Loucy (cell line): Measurements from ENCODE around the gene CD4.

Experiments
- H2AFZ ChIP-seq: fragments of 200-600 bp; sonication (generic); 2 replicates; pipeline ENCODE4 v1.6.0; 2016; ENCODE audit warnings: antibody characterized with exemption, mild to moderate bottlenecking, low read length, moderate library complexity
- H3F3A ChIP-seq: fragments of 200-600 bp; 2 replicates; pipeline ENCODE4 v1.6.0; 2016; ENCODE audit warnings: antibody characterized with exemption, low read depth, mild to moderate bottlenecking
- H3K27me3 ChIP-seq: fragments of 200-600 bp; sonication (generic); 2 replicates; pipeline ENCODE4 v1.6.1; 2014; ENCODE audit warnings: low read length, mild to moderate bottlenecking; ENCODE audit not compliant: insufficient read depth, poor library complexity, severe bottlenecking
- H3K36me3 ChIP-seq: fragments of 200-600 bp; sonication (generic); 2 replicates; pipeline ENCODE4 v1.6.1; 2016; ENCODE audit warnings: low read length; ENCODE audit not compliant: insufficient read depth
- H3K4me1 ChIP-seq: fragments of 200-600 bp; sonication (generic); 2 replicates; pipeline ENCODE4 v1.5.1; 2014; ENCODE audit warnings: low read length, mild to moderate bottlenecking; ENCODE audit not compliant: insufficient read depth, poor library complexity, severe bottlenecking
- H3K4me2 ChIP-seq: fragments of 200-600 bp; sonication (generic); 2 replicates; pipeline ENCODE4 v1.6.0; 2014; ENCODE audit warnings: antibody characterized with exemption, low read length, low read depth, mild to moderate bottlenecking; ENCODE audit not compliant: poor library complexity, severe bottlenecking
- H3K4me3 ChIP-seq: fragments of 200-600 bp; sonication (generic); 2 replicates; pipeline ENCODE4 v1.5.1; 2014; ENCODE audit warnings: low read length, mild to moderate bottlenecking, mixed read lengths; ENCODE audit not compliant: poor library complexity, severe bottlenecking
- H3K79me2 ChIP-seq: fragments of 200-600 bp; sonication (generic); 2 replicates; pipeline ENCODE4 v1.6.1; 2014; ENCODE audit warnings: low read length; ENCODE audit not compliant: insufficient read depth
- H3K9ac ChIP-seq: fragments of 200-600 bp; sonication (generic); 2 replicates; pipeline ENCODE4 v1.6.0; 2014; ENCODE audit warnings: mild to moderate bottlenecking, low read depth, low read length, moderate library complexity; ENCODE audit not compliant: poor library complexity, severe bottlenecking
- H3K9me2 ChIP-seq: fragments of 200-600 bp; sonication (generic); replicated peaks from 2 replicates; pipeline ENCODE4 v1.6.1; 2016; ENCODE audit warnings: low read depth, low read length, mixed read lengths
- H3K9me3 ChIP-seq: fragments of 200-600 bp; sonication (generic); 2 replicates; pipeline ENCODE4 v1.6.1; 2014; ENCODE audit warnings: mild to moderate bottlenecking, antibody characterized with exemption, low read length, low read depth; ENCODE audit not compliant: insufficient read depth
- H4K20me1 ChIP-seq: fragments of 200-600 bp; sonication (generic); 2 replicates; pipeline ENCODE4 v1.6.0; 2014; ENCODE audit warnings: antibody characterized with exemption, low read length, mild to moderate bottlenecking; ENCODE audit not compliant: insufficient read depth, poor library complexity, severe bottlenecking
- EZH2phosphoT487 ChIP-seq: fragments of 200-600 bp; IDR thresholded peaks from 2 replicates; pipeline ENCODE4 v1.6.1; 2018; ENCODE audit warnings: antibody characterized with exemption, mild to moderate bottlenecking, moderate library complexity, borderline replicate concordance
- TF ChIP-seq, protein P1 (sequence below): fragments of 200-600 bp; sonication (generic); conservative IDR thresholded peaks from 2 replicates; pipeline ENCODE4 v1.5.1; 2014; ENCODE audit warnings: mild to moderate bottlenecking, antibody characterized with exemption, low read length

Gene CD4

DNA sequence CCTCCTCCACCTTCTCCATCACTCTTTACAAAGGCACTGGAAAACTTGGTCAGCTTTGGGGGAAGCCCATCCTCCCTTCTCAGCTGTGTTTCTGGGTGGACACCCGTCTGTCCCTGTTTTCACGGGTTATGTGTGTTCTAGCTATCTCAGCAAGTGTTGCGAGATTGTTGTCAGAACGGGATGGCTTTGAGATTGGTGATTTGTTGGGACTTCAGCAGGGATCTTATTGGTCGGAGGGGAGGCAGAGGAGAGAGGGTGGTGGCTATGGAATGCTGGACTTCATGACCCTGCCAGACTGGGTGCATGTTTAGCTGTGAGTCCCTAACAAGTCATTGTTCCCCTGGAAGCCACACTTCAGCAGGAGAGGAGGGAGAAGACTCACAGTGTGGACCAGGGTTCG is 64.7 kb downstream of the CD4 start:
- no peak overlapping the region for H2AFZ ChIP-seq
- TF ChIP-seq, protein P1, sequence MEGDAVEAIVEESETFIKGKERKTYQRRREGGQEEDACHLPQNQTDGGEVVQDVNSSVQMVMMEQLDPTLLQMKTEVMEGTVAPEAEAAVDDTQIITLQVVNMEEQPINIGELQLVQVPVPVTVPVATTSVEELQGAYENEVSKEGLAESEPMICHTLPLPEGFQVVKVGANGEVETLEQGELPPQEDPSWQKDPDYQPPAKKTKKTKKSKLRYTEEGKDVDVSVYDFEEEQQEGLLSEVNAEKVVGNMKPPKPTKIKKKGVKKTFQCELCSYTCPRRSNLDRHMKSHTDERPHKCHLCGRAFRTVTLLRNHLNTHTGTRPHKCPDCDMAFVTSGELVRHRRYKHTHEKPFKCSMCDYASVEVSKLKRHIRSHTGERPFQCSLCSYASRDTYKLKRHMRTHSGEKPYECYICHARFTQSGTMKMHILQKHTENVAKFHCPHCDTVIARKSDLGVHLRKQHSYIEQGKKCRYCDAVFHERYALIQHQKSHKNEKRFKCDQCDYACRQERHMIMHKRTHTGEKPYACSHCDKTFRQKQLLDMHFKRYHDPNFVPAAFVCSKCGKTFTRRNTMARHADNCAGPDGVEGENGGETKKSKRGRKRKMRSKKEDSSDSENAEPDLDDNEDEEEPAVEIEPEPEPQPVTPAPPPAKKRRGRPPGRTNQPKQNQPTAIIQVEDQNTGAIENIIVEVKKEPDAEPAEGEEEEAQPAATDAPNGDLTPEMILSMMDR: no peak
- peak overlapping the region; percentile 84 for H3K4me2 ChIP-seq
- no peaks in the 10 kb centered on the region for H3K9me3 ChIP-seq
- H3K79me2 ChIP-seq: peaks cover 50% of the 10 kb centered on the region
- H3K9ac ChIP-seq: peak overlapping the region; percentile 69
- H3K9me2 ChIP-seq: no peaks in the 10 kb centered on the region
- H4K20me1 ChIP-seq: peaks cover 24% of the 10 kb centered on the region
- peaks cover 40% of the 10 kb centered on the region for H3K36me3 ChIP-seq
- H3K27me3 ChIP-seq: no peaks in the 10 kb centered on the region
- peaks cover 4% of the 10 kb centered on the region for H3F3A ChIP-seq
- H3K4me3 ChIP-seq: peak overlapping the region; percentile 82
- peaks cover 33% of the 10 kb centered on the region for H3K4me1 ChIP-seq

DNA sequence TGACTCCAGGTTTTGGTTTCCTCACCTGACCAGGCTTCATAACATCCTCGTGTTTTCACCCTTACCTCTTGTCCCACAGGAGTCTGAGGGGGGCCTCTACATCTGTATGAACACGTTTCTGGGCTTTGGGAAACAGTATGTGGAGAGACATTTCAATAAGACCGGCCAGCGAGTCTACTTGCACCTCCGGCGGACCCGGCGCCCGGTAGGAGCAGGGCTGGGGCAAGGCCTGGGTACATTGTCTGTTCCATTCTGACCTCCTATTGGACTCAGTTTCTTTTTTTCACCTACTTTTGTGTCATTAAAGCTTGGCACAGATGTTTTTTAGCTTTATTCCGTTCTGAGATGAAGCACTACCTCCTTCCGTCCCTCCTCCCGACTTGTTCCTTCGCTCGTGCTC is 66.0 kb downstream of the CD4 start:
- H3K4me3 ChIP-seq: no peak overlapping the region
- H3K36me3 ChIP-seq: peaks cover 46% of the 10 kb centered on the region
- no peak overlapping the region for H2AFZ ChIP-seq
- H3K9ac ChIP-seq: no peak overlapping the region
- H3K27me3 ChIP-seq: no peaks in the 10 kb centered on the region
- no peaks in the 10 kb centered on the region for H3K9me2 ChIP-seq
- peaks cover 22% of the 10 kb centered on the region for H3K4me1 ChIP-seq
- peaks cover 37% of the 10 kb centered on the region for H3K79me2 ChIP-seq
- peaks cover 24% of the 10 kb centered on the region for H4K20me1 ChIP-seq
- TF ChIP-seq EZH2phosphoT487: no peak
- TF ChIP-seq, protein P1: no peak
- H3K4me2 ChIP-seq: no peak overlapping the region
- H3K9me3 ChIP-seq: no peaks in the 10 kb centered on the region
- peaks cover 4% of the 10 kb centered on the region for H3F3A ChIP-seq

DNA sequence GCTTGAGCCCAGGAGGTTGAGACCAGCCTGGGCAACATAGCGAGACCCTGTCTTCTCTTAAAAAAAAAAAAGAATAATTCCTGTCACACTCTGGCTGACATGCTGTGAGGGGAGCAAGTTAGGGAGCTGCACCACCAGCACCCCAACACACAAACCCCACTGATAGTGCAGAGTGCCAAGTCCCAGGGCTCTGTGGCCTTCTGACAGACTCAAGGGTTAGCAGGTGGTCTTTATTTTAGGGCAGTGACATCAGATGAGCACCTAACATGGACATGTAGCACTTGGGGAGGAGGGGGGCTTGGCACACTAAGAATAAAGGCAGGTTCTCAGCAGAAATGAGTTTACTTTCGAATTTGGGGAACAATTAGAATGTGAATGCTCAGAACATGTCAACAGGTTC is 69.5 kb downstream of the CD4 start:
- H3K9me3 ChIP-seq: no peaks in the 10 kb centered on the region
- peaks cover 11% of the 10 kb centered on the region for H4K20me1 ChIP-seq
- peaks cover 20% of the 10 kb centered on the region for H3K79me2 ChIP-seq
- no peak overlapping the region for H2AFZ ChIP-seq
- no peak overlapping the region for H3K4me2 ChIP-seq
- no peaks in the 10 kb centered on the region for H3F3A ChIP-seq
- H3K9me2 ChIP-seq: no peaks in the 10 kb centered on the region
- peaks cover 81% of the 10 kb centered on the region for H3K36me3 ChIP-seq
- TF ChIP-seq, protein P1: no peak
- no peak for TF ChIP-seq EZH2phosphoT487
- no peak overlapping the region for H3K9ac ChIP-seq
- H3K4me3 ChIP-seq: no peak overlapping the region
- H3K4me1 ChIP-seq: peaks cover 6% of the 10 kb centered on the region
- H3K27me3 ChIP-seq: no peaks in the 10 kb centered on the region
